Suprapubic skin (tissue), 4 donors: ENCODE measurements around the gene CCNI2. TPM values are rescaled to one million over a fixed set of nuclear protein-coding genes. Genes with fewer than 3 reads are reported as not detected.

Experiments used
- DNase-seq, 2 donors: peaks; one replicate each; pipeline ENCODE4 v3.0.0-alpha.2; 2019; ENCODE audit warnings: low spot score in 2 of 2
- H3K27ac ChIP-seq: fragments of 200-600 bp; sonication (generic); one replicate; pipeline ENCODE4 v1.5.1; 2019
- H3K27me3 ChIP-seq: fragments of 200-600 bp; sonication (generic); one replicate; pipeline ENCODE4 v1.5.1; 2019
- H3K36me3 ChIP-seq: fragments of 200-600 bp; sonication (generic); one replicate; pipeline ENCODE4 v1.5.1; 2019
- H3K4me1 ChIP-seq: fragments of 200-600 bp; sonication (generic); one replicate; pipeline ENCODE4 v1.5.1; 2019
- H3K4me3 ChIP-seq: fragments of 200-600 bp; sonication (generic); one replicate; pipeline ENCODE4 v1.5.1; 2019; ENCODE audit warnings: mild to moderate bottlenecking
- H3K9me3 ChIP-seq: fragments of 200-600 bp; sonication (generic); one replicate; pipeline ENCODE4 v1.5.1; 2019
- CTCF ChIP-seq, 2 donors: fragments of 200-600 bp in 1 of 2; fragments of 450-650 bp in 1 of 2; sonication (generic) in 1 of 2; IDR thresholded peaks; one replicate each; pipeline ENCODE4 v1.5.1; 2016 to 2019; ENCODE audit warnings: antibody characterized with exemption in 2 of 2, mild to moderate bottlenecking in 1 of 2, moderate library complexity in 1 of 2
- EP300 ChIP-seq: sonication (generic); formaldehyde crosslinking; IDR thresholded peaks from one replicate; pipeline ENCODE4 v1.6.1; 2017; ENCODE audit warnings: antibody characterized with exemption
- POLR2A ChIP-seq, 2 donors: fragments of 450-650 bp; IDR thresholded peaks; one replicate each; pipeline ENCODE4 v1.6.1; 2017; ENCODE audit warnings: antibody characterized with exemption in 2 of 2, mild to moderate bottlenecking in 2 of 2, moderate library complexity in 2 of 2
- POLR2AphosphoS5 ChIP-seq, 3 donors: sonication (generic); formaldehyde crosslinking; IDR thresholded peaks; one replicate each; pipeline ENCODE4 v1.6.1; 2017; ENCODE audit warnings: antibody characterized with exemption in 3 of 3
- WGBS: methylation state at CpG from one replicate; pipeline ENCODE4 v1.1.5; 2018; 5-methylcytosine and 5-hydroxymethylcytosine counted together
- total RNA-seq, 4 donors: library from RNA; depleted of rRNA; stranded (reverse); fragments of >200 nt; gene quantifications; one replicate each; pipeline ENCODE4 v1.1.0, GENCODE V29; 2016

CCNI2 gene
- total RNA-seq, 4 donors from 2014 or later = not detected

GRCh38 chr5:132751971-132752580, 4.8 kb downstream of the CCNI2 start:
- Histone ChIP-seq H3K4me3 (no peak overlapping the region), H3K4me1 (peaks cover 12% of the 10 kb centered on the region), H3K9me3 (no peaks in the 10 kb centered on the region), H3K27ac (no peak overlapping the region), H3K27me3 (peaks cover 10% of the 10 kb centered on the region), H3K36me3 (peaks cover 4% of the 10 kb centered on the region)
- 100% methylated on average over 1 of the region's 5 CpGs for WGBS
- DNase-seq = no peak
- TF ChIP-seq POLR2A (IDR thresholded peaks at IDR 0.05) = no peak
- no peak for TF ChIP-seq EP300
- no peak for TF ChIP-seq CTCF (IDR thresholded peaks at IDR 0.05)
- no peak for TF ChIP-seq POLR2AphosphoS5 (IDR thresholded peaks at IDR 0.05)

GRCh38 chr5:132752581-132753125, 5.4 kb downstream of the CCNI2 start:
- Histone ChIP-seq H3K27me3 (peaks cover 4% of the 10 kb centered on the region), H3K36me3 (peaks cover 8% of the 10 kb centered on the region), H3K27ac (no peak overlapping the region), H3K4me1 (peaks cover 6% of the 10 kb centered on the region), H3K4me3 (no peak overlapping the region), H3K9me3 (no peaks in the 10 kb centered on the region)
- DNase-seq = no peak
- 83% methylated on average over 1 of the region's 1 CpG for WGBS
- no peak for TF ChIP-seq POLR2AphosphoS5 (IDR thresholded peaks at IDR 0.05)
- TF ChIP-seq CTCF (IDR thresholded peaks at IDR 0.05) = no peak
- no peak for TF ChIP-seq POLR2A (IDR thresholded peaks at IDR 0.05)
- no peak for TF ChIP-seq EP300

DNA sequence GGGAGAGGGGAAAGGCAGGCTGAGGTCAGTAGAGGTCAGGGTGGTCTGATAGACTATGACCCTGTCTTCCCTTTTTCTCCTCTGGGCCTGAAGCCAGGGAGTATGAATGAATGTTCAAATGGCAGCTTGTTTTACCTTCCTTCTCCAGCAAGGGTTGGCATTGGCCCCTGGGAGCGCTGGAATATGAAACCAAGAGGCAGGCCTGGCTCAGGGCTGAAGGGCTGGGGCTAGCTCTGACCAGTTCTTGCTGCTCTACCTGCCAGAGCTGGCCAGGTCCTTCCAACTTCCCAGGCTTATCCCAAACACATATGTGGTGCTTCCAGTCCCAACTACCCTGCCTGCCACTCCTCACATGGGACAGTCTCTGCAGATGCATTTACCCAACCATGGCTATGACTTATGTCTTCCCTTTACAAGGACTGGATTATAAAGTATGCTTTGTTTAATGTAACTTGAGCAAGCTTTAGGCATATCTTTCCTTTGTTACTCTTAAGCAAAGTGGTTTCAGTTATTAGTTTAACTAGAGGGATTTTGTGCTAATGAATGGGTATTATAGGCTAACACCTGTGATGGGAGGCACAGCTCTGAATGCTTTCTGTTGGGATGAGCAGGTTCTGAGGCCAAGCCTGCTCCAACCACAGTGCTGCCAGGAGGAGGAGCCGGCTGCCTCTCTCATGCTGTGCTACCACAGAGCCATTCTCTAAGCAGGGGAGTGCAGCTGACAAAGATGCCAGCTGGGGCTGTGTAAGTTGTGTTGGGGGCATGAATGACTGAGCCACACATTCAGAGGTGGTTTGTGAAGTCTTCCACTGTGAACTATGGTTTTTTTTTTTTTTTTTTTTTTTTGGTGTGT, 6.1 kb downstream of the CCNI2 start:
- no peak for DNase-seq
- peaks cover 15% of the 10 kb centered on the region for H3K36me3 ChIP-seq
- peaks cover 5% of the 10 kb centered on the region for H3K4me1 ChIP-seq
- no peaks in the 10 kb centered on the region for H3K9me3 ChIP-seq
- no peaks in the 10 kb centered on the region for H3K27me3 ChIP-seq
- H3K4me3 ChIP-seq = no peak overlapping the region
- 36% methylated on average over 2 of the region's 2 CpGs for WGBS
- TF ChIP-seq CTCF (IDR thresholded peaks at IDR 0.05) = no peak
- TF ChIP-seq POLR2A (IDR thresholded peaks at IDR 0.05) = no peak
- TF ChIP-seq POLR2AphosphoS5 (IDR thresholded peaks at IDR 0.05) = no peak
- no peak for TF ChIP-seq EP300
- no peak overlapping the region for H3K27ac ChIP-seq

- no peaks in the 10 kb centered on the region for H3K27me3 ChIP-seq
- H3K27ac ChIP-seq = no peak overlapping the region
- peaks cover 23% of the 10 kb centered on the region for H3K36me3 ChIP-seq
- 94% methylated on average over 4 of the region's 4 CpGs for WGBS
- DNase-seq = no peak
- H3K4me3 ChIP-seq = no peak overlapping the region
- TF ChIP-seq CTCF (IDR thresholded peaks at IDR 0.05) (no peak), EP300 (no peak), POLR2AphosphoS5 (IDR thresholded peaks at IDR 0.05) (no peak), POLR2A (IDR thresholded peaks at IDR 0.05) (no peak)
- H3K4me1 ChIP-seq = peaks cover 9% of the 10 kb centered on the region
- no peaks in the 10 kb centered on the region for H3K9me3 ChIP-seq
Measured at GRCh38 chr5:132754111-132754510, 6.9 kb downstream of the CCNI2 start.

DNA sequence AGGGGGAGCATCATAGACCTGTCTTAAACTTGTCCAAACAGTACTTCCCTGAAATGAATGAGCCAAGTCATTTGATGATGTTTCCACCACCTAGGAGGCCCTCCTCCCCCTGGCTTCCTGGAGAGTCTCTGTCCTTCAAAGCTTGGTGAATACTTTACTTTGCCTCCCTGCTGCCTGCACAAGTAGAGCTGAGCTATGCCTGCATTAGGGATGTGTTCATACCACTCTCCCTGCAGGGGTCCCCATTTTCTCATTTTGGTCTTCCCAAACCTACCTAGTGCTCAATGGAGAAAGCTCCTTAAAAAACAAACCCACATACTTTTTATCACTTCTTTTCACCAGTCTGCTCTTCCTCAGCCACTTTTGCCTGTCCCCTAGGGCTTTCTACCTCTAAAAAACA, 7.7 kb downstream of the CCNI2 start:
- Histone ChIP-seq H3K27me3 (no peaks in the 10 kb centered on the region), H3K4me3 (no peak overlapping the region), H3K9me3 (no peaks in the 10 kb centered on the region), H3K4me1 (peaks cover 9% of the 10 kb centered on the region), H3K36me3 (peaks cover 31% of the 10 kb centered on the region), H3K27ac (no peak overlapping the region)
- no peak for TF ChIP-seq CTCF (IDR thresholded peaks at IDR 0.05)
- TF ChIP-seq EP300 = no peak
- TF ChIP-seq POLR2A (IDR thresholded peaks at IDR 0.05) = no peak
- no peak for DNase-seq
